ENCODE data around the gene UBAC2. TPM values are rescaled to one million over a fixed set of nuclear protein-coding genes. Genes with fewer than 3 reads are reported as not detected.

UBAC2 gene
- total RNA-seq, 3 donors from 2014 or later: 57.4 to 74.2 (median 67.5) TPM

GRCh38 chr13:99352351-99353245, 151.9 kb downstream of the UBAC2 start:
- Histone ChIP-seq H3K36me3 (ENCODE audit: low read depth) (no peaks in the 10 kb centered on the region), H3K9me3 (no peaks in the 10 kb centered on the region), H3K4me3 (no peak overlapping the region), H3K4me1 (ENCODE audit: low read depth) (peaks cover 8% of the 10 kb centered on the region)
- intact Hi-C loops (cut with DNase I, micrococcal nuclease): no loop called here
- no peak for ATAC-seq
- TF ChIP-seq CTCF (IDR thresholded peaks at IDR 0.05): no peak
- no peak for DNase-seq

GRCh38 chr13:99353246-99353600, 152.6 kb downstream of the UBAC2 start:
- intact Hi-C loops (cut with DNase I, micrococcal nuclease): no loop called here
- Histone ChIP-seq H3K4me3 (no peak overlapping the region), H3K4me1 (ENCODE audit: low read depth) (peaks cover 8% of the 10 kb centered on the region), H3K9me3 (no peaks in the 10 kb centered on the region), H3K36me3 (ENCODE audit: low read depth) (no peaks in the 10 kb centered on the region)
- TF ChIP-seq CTCF (IDR thresholded peaks at IDR 0.05): no peak
- ATAC-seq (no peak), DNase-seq (no peak)

- no peak for DNase-seq
- ATAC-seq: no peak
- Histone ChIP-seq H3K9me3 (no peaks in the 10 kb centered on the region), H3K4me1 (ENCODE audit: low read depth) (peaks cover 8% of the 10 kb centered on the region), H3K36me3 (ENCODE audit: low read depth) (no peaks in the 10 kb centered on the region), H3K4me3 (no peak overlapping the region)
- intact Hi-C loops (cut with DNase I, micrococcal nuclease): no loop called here
- TF ChIP-seq CTCF (IDR thresholded peaks at IDR 0.05): no peak
These were observed 153.2 kb downstream of the UBAC2 start for GRCh38 chr13:99353836-99354235.

- intact Hi-C loops (cut with DNase I, micrococcal nuclease): no loop called here
- no peaks in the 10 kb centered on the region for H3K36me3 ChIP-seq (ENCODE audit: low read depth)
- DNase-seq: no peak
- no peaks in the 10 kb centered on the region for H3K9me3 ChIP-seq
- peaks cover 8% of the 10 kb centered on the region for H3K4me1 ChIP-seq (ENCODE audit: low read depth)
- TF ChIP-seq CTCF (IDR thresholded peaks at IDR 0.05): no peak
- ATAC-seq: peak; percentile 18
- H3K4me3 ChIP-seq: no peak overlapping the region
These were observed 153.8 kb downstream of the UBAC2 start for GRCh38 chr13:99354371-99354951.

DNA sequence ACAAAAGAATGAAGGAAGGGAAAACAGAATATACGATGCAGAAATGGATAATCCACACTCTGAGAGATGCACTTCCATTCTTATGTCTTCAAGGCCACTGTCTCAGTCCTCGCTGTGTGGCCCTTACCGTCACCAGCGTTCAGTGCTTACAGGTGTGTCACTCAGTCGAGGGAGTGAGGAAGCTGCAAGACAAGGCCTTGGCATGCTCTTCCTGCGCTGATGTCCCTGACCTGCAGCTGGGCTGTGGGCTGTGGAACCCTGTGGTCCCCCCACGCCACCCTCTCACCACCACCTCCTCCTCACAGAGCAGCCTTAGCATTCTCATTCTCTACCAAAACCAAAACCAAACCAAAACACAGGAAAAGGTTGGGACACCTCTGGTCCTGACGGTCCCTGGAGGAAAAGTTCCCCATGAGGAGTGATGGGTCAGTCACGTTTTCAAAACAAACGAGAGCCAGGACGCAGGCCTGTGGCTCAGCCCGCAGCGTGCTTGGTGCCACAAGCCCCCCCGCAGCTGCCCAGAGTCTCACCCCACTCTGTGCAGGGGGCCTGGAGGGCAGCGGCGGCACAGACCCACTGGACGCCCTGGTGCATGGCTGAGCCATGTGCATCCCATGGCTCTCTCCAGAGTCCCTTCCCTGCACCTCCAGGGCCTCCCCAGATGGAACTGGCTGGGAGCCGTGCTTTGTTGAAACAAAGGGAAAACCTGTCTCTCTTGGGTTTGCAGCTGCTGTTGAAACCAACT, 154.8 kb downstream of the UBAC2 start:
- Histone ChIP-seq H3K36me3 (ENCODE audit: low read depth) (no peaks in the 10 kb centered on the region), H3K9me3 (no peaks in the 10 kb centered on the region), H3K4me3 (no peak overlapping the region), H3K4me1 (ENCODE audit: low read depth) (peaks cover 8% of the 10 kb centered on the region)
- peak; percentile 2 for ATAC-seq
- no peak for DNase-seq
- TF ChIP-seq CTCF (IDR thresholded peaks at IDR 0.05): no peak
- intact Hi-C loops (cut with DNase I, micrococcal nuclease): no loop called here
